Endothelial cell of umbilical vein (primary cell): ENCODE results near the gene ZKSCAN3. TPM values are rescaled to one million over a fixed set of nuclear protein-coding genes. Genes with fewer than 3 reads are reported as not detected.

Experiments
- BruUV-seq: library from RNA; stranded (reverse); fragments of 400-500 nt; replicated peaks from 2 replicates; lab custom pipeline; 2021; lab: Mats Ljungman, UMichigan
- CTCF ChIA-PET: fragments of 300-600, 350-600 bp; sonication (Branson Sonifier 250); formaldehyde crosslinking; loops from one replicate; lab custom pipeline; 2021; ENCODE audit warnings: antibody characterized with exemption, inconsistent platforms; lab: Charles Lee
- POLR2A ChIA-PET: fragments of 300-600, 350-600 bp; sonication (Branson Sonifier 250); formaldehyde crosslinking; loops from one replicate; lab custom pipeline; 2021; ENCODE audit warnings: antibody characterized with exemption, inconsistent platforms; lab: Charles Lee
- DNase-seq: peaks from one replicate; pipeline ENCODE4 v3.0.0-alpha.2; 2011; ENCODE audit warnings: low read depth, low spot score
- FAIRE-seq: peaks from 2 replicates; lab custom pipeline; 2011; peaks lifted over from hg19 to GRCh38; lab: Jason Lieb, UNC
- H2AFZ ChIP-seq: 2 replicates; pipeline ENCODE4 v1.6.0; 2012; ENCODE audit warnings: low read depth, low read length, control low read depth, inconsistent platforms
- H3K27ac ChIP-seq: 2 replicates; pipeline ENCODE4 v1.5.1; 2011; ENCODE audit warnings: low read depth, mild to moderate bottlenecking, control low read depth, low read length, moderate library complexity; ENCODE audit not compliant: insufficient read depth
- H3K27me3 ChIP-seq, 2 experiments: 2 replicates each; pipeline versions ENCODE4 v1.6.0 to v1.6.1; 2011; ENCODE audit warnings: low read length in 2 of 2, mixed read lengths in 1 of 2; ENCODE audit not compliant: control insufficient read depth in 2 of 2, insufficient read depth in 2 of 2
- H3K36me3 ChIP-seq, 2 experiments: 2 replicates in 1 of 2; 3 replicates in 1 of 2; pipeline ENCODE4 v1.5.1; 2011; ENCODE audit warnings: low read length in 2 of 2, mild to moderate bottlenecking in 1 of 2, moderate library complexity in 1 of 2; ENCODE audit not compliant: control insufficient read depth in 2 of 2, insufficient read depth in 2 of 2; ENCODE audit errors: extremely low read depth in 1 of 2
- H3K4me1 ChIP-seq: 3 replicates; pipeline ENCODE4 v1.5.1; 2011; ENCODE audit warnings: mild to moderate bottlenecking, low read length; ENCODE audit not compliant: control insufficient read depth, insufficient read depth; ENCODE audit errors: extremely low read depth
- H3K4me2 ChIP-seq: 2 replicates; pipeline ENCODE4 v1.6.1; 2011; ENCODE audit warnings: low read length, control low read depth, mixed read lengths; ENCODE audit not compliant: insufficient read depth
- H3K4me3 ChIP-seq, 3 experiments: fragments of 200-600 bp in 1 of 3; sonication (generic), shearing (Covaris generic) in 1 of 3; replicated peaks in 1 of 3; 2 replicates each; pipeline ENCODE4 v1.5.1; 2011 to 2016; ENCODE audit warnings: control low read depth in 3 of 3, low read length in 3 of 3, mild to moderate bottlenecking in 2 of 3, inconsistent platforms in 1 of 3, low read depth in 1 of 3, moderate library complexity in 1 of 3; ENCODE audit not compliant: insufficient read depth in 1 of 3
- H3K79me2 ChIP-seq: 2 replicates; pipeline ENCODE4 v1.6.0; 2012; ENCODE audit warnings: low read length, inconsistent platforms; ENCODE audit not compliant: control insufficient read depth, insufficient read depth
- H3K9ac ChIP-seq: replicated peaks from 2 replicates; pipeline ENCODE3; 2011; ENCODE audit warnings: low read length, control low read depth; ENCODE audit not compliant: insufficient read depth; ENCODE audit errors: extremely low read depth
- H3K9me1 ChIP-seq: replicated peaks from 3 replicates; pipeline ENCODE4 v1.6.0; 2011; ENCODE audit warnings: mild to moderate bottlenecking, low read length; ENCODE audit not compliant: control insufficient read depth, insufficient read depth; ENCODE audit errors: extremely low read depth
- H3K9me3 ChIP-seq: replicated peaks from 2 replicates; pipeline ENCODE4 v1.5.1; 2012; ENCODE audit warnings: low read length, inconsistent platforms; ENCODE audit not compliant: control insufficient read depth, insufficient read depth
- H4K20me1 ChIP-seq: replicated peaks from 2 replicates; pipeline ENCODE3; 2011; ENCODE audit warnings: mild to moderate bottlenecking, low read length; ENCODE audit not compliant: control insufficient read depth, insufficient read depth; ENCODE audit errors: extremely low read depth
- EZH2 ChIP-seq: IDR thresholded peaks from 2 replicates; pipeline ENCODE4 v1.6.1; 2012; ENCODE audit warnings: borderline replicate concordance, low read depth, mild to moderate bottlenecking, moderate library complexity, low read length, inconsistent platforms; ENCODE audit not compliant: severe bottlenecking
- FOS ChIP-seq: IDR thresholded peaks from 2 replicates; pipeline ENCODE4 v1.6.1; 2011; ENCODE audit warnings: mild to moderate bottlenecking, low read length, moderate library complexity, borderline replicate concordance; ENCODE audit not compliant: insufficient read depth
- GATA2 ChIP-seq: IDR thresholded peaks from 2 replicates; pipeline ENCODE4 v1.7.0; 2011; ENCODE audit warnings: low read depth, mild to moderate bottlenecking, moderate library complexity, mixed read lengths, low read length; ENCODE audit not compliant: insufficient read length, insufficient read depth
- JUN ChIP-seq: IDR thresholded peaks from 2 replicates; pipeline ENCODE4 v1.6.1; 2011; ENCODE audit warnings: borderline replicate concordance, low read depth; ENCODE audit not compliant: insufficient read length, insufficient read depth
- MYC ChIP-seq: IDR thresholded peaks from one replicate; pipeline ENCODE4 v1.6.1; 2011; ENCODE audit warnings: mild to moderate bottlenecking, low read depth, low read length
- POLR2A ChIP-seq: IDR thresholded peaks from 2 replicates; pipeline ENCODE4 v1.6.1; 2012; ENCODE audit warnings: low read depth, mild to moderate bottlenecking, control low read depth, low read length
- POLR2AphosphoS5 ChIP-seq: IDR thresholded peaks from 2 replicates; pipeline ENCODE4 v1.6.1; 2012; ENCODE audit warnings: low read depth, mild to moderate bottlenecking, control low read depth, low read length, moderate library complexity; ENCODE audit not compliant: insufficient read depth
- dilution Hi-C: fragments of 300-500 bp; cut with MboI; formaldehyde crosslinking; loops from one replicate; pipeline ENCODE4 v1.15.0; 2019; ENCODE audit warnings: low sequenced_read_pairs; ENCODE audit not compliant: extremely low pct_ligation_motif_present
- intact Hi-C: fragments of 100-400 bp; cut with micrococcal nuclease; formaldehyde crosslinking; loops from one replicate; pipeline ENCODE4 v1.10.0; 2022
- polyA plus RNA-seq, 4 experiments: library from polyadenylated mRNA; depleted of rRNA in 3 of 4; stranded (reverse) in 3 of 4; unstranded in 1 of 4; fragments of >200 nt; gene quantifications; 2 replicates each; pipeline versions ENCODE4 v1.2.1 to v1.2.3, GENCODE V29; 2011 to 2012; ENCODE audit warnings: missing spikeins in 1 of 4
- total RNA-seq: library from RNA; stranded (reverse); gene quantifications from 2 replicates; pipeline ENCODE4 v1.2.3, GENCODE V29; 2021
- TF ChIP-seq, protein P1 (sequence below), 2 donors: IDR thresholded peaks; 1 replicate in 1 of 2; 2 replicates in 1 of 2; pipeline ENCODE4 v1.5.1; 2011; ENCODE audit warnings: low read length in 2 of 2, mild to moderate bottlenecking in 2 of 2, moderate library complexity in 2 of 2, control low read depth in 1 of 2, inconsistent platforms in 1 of 2, low read depth in 1 of 2; ENCODE audit not compliant: insufficient read depth in 1 of 2; ENCODE audit errors: extremely low read depth in 1 of 2
- TF ChIP-seq, protein P2 (sequence below): IDR thresholded peaks from 2 replicates; pipeline ENCODE4 v1.6.1; 2011; ENCODE audit not compliant: insufficient read depth, insufficient read length

The ZKSCAN3 gene
- total and polyA plus RNA-seq, 2 donors (not counting 3 experiments of a cell fraction or from before 2014, with no cell fraction given): 2.5 to 6.9 TPM

- Histone ChIP-seq H3K9me3 (no peaks in the 10 kb centered on the region), H3K79me2 (no peaks in the 10 kb centered on the region), H3K36me3 (no peaks in the 10 kb centered on the region), H3K4me1 (peaks cover 15% of the 10 kb centered on the region), H3K27me3 (no peaks in the 10 kb centered on the region), H4K20me1 (no peaks in the 10 kb centered on the region), H3K9ac (peak overlapping the region; percentile 96), H3K27ac (peak overlapping the region; percentile 96), H2AFZ (peak overlapping the region; percentile 81), H3K4me3 (peak overlapping the region; percentile 70 to 79 (median 73)), H3K4me2 (peak overlapping the region; percentile 88), H3K9me1 (no peaks in the 10 kb centered on the region)
- ChIA-PET POLR2A (interaction anchor here (1.3 to 2.0 kb wide), 4 partner anchors 20 to 195 kb away, joined by 5 to 15 read pairs (median 6); partner anchors contain the start of genes PGBD1, ZKSCAN8 and ZSCAN26), CTCF (interaction anchor here (0.8 to 4.8 kb wide), 5 partner anchors 9 to 193 kb away, joined by 3 to 33 read pairs (median 3); no protein-coding TSS in a partner anchor)
- FAIRE-seq (peak; percentile 48), DNase-seq (no peak)
- dilution Hi-C loops: no loop called here
- no TSS peak for BruUV-seq
- no peak for TF ChIP-seq MYC
- TF ChIP-seq, protein P1, sequence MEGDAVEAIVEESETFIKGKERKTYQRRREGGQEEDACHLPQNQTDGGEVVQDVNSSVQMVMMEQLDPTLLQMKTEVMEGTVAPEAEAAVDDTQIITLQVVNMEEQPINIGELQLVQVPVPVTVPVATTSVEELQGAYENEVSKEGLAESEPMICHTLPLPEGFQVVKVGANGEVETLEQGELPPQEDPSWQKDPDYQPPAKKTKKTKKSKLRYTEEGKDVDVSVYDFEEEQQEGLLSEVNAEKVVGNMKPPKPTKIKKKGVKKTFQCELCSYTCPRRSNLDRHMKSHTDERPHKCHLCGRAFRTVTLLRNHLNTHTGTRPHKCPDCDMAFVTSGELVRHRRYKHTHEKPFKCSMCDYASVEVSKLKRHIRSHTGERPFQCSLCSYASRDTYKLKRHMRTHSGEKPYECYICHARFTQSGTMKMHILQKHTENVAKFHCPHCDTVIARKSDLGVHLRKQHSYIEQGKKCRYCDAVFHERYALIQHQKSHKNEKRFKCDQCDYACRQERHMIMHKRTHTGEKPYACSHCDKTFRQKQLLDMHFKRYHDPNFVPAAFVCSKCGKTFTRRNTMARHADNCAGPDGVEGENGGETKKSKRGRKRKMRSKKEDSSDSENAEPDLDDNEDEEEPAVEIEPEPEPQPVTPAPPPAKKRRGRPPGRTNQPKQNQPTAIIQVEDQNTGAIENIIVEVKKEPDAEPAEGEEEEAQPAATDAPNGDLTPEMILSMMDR (IDR thresholded peaks at IDR 0.05; ENCODE audit: extremely low read depth in 1 of 2, insufficient read depth in 1 of 2, low read depth in 1 of 2, low read length in 2 of 2): no peak
- no peak for TF ChIP-seq POLR2A
- no peak for TF ChIP-seq POLR2AphosphoS5
- TF ChIP-seq EZH2: no peak
- TF ChIP-seq GATA2: no peak
- TF ChIP-seq FOS: no peak
- TF ChIP-seq, protein P2, sequence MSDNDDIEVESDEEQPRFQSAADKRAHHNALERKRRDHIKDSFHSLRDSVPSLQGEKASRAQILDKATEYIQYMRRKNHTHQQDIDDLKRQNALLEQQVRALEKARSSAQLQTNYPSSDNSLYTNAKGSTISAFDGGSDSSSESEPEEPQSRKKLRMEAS: no peak
- TF ChIP-seq JUN: no peak
- intact Hi-C loops: loop anchor here (1.0 to 5.0 kb wide), 7 partner anchors 13 to 1291 kb away; partner anchors contain the start of genes PGBD1, ZKSCAN3 and ZSCAN26
Measured at GRCh38 chr6:28336284-28337120, 13.2 kb upstream of the ZKSCAN3 start.
